ENCODE data around the gene KRT84. TPM values are rescaled to one million over a fixed set of nuclear protein-coding genes. Genes with fewer than 3 reads are reported as not detected.

Gene KRT84
- total and polyA plus RNA-seq, 9 of the 15 experiments (the other 6 are each of a cell fraction or from before 2014, with no cell fraction given), result not detected

- H3K27ac ChIP-seq (ENCODE audit: extremely low read depth, low read depth, low read length), result no peak overlapping the region
- ATAC-seq, result no peak
- peaks cover 0 to 50% of the 10 kb centered on the region in 2 experiments; a peak in 3 of 5 replicates for H3K27me3 ChIP-seq (ENCODE audit: control insufficient read depth in 2 of 2, insufficient read depth in 2 of 2, low read length in 2 of 2)
- BruUV-seq (replicated peaks), result no TSS peak
- POLR2A ChIA-PET, result interaction anchor here (0.8 kb wide), 2 partner anchors 190 to 334 kb away, joined by 3 read pairs; no protein-coding TSS in a partner anchor
- no peak for DNase-seq (ENCODE audit: extremely low read depth in 1 of 4, low spot score in 3 of 4)
- H3K4me3 ChIP-seq, result no peak overlapping the region
- in situ Hi-C loops (cut with MboI), result loop anchor here (10.0 kb wide), 1 partner anchor 758 kb away; the partner anchor contains the start of genes CSAD and ZNF740
- H3K4me1 ChIP-seq (replicated peaks in 1 of 2; ENCODE audit: control insufficient read depth in 2 of 2, insufficient read depth in 2 of 2, low read length in 2 of 2), result no peaks in the 10 kb centered on the region
- CTCF ChIA-PET (ENCODE audit: low intra/inter-chr PET ratio), result no interaction called here
- H3K9ac ChIP-seq (ENCODE audit: insufficient read depth in 1 of 2, low read depth in 2 of 2, low read length in 2 of 2), result no peak overlapping the region
- no peak for FAIRE-seq
- H2AFZ ChIP-seq (ENCODE audit: low read depth, low read length), result no peak overlapping the region
- H4K20me1 ChIP-seq (replicated peaks; ENCODE audit: control insufficient read depth, insufficient read depth, low read length), result 0 out of 2 replicates have a peak, but pooled peaks cover 2% of the 10 kb centered on the region
- intact Hi-C loops (cut with micrococcal nuclease), result no loop called here
- 0% methylated on average over 1 of the region's 1 CpG for WGBS (ENCODE audit: insufficient coverage, low coverage, missing lambda C conversion rate)
- TF ChIP-seq TAF15 (IDR thresholded peaks at IDR 0.05; ENCODE audit: low read depth, low read length) (no peak), YY1 (IDR thresholded peaks at IDR 0.05; ENCODE audit: borderline replicate concordance in 1 of 3, control insufficient read depth in 1 of 3, extremely low read depth in 1 of 3, insufficient read depth in 3 of 3, insufficient read length in 1 of 3, insufficient replicate concordance in 2 of 3, low read depth in 1 of 3, low read length in 2 of 3) (no peak)
- no peaks in the 10 kb centered on the region for H3K36me3 ChIP-seq (ENCODE audit: control insufficient read depth, insufficient read depth, low read length)
- no peaks in the 10 kb centered on the region for H3K9me3 ChIP-seq (replicated peaks; ENCODE audit: control insufficient read depth, insufficient read depth, low read depth, low read length)
- H3K4me2 ChIP-seq (ENCODE audit: insufficient read depth, low read length), result no peak overlapping the region
- no peaks in the 10 kb centered on the region for H3K9me1 ChIP-seq (ENCODE audit: control insufficient read depth, insufficient read depth, low read length)
- H3K79me2 ChIP-seq (ENCODE audit: control insufficient read depth, insufficient read depth, low read length), result no peaks in the 10 kb centered on the region
Observed at GRCh38 chr12:52427083-52427482, 41.6 kb upstream of the KRT84 start.

GRCh38 chr12:52426034-52426433, 40.6 kb upstream of the KRT84 start:
- WGBS (ENCODE audit: insufficient coverage, low coverage, missing lambda C conversion rate), result 2% methylated on average over 2 of the region's 2 CpGs
- ATAC-seq, result no peak
- peaks cover 0 to 45% of the 10 kb centered on the region in 2 experiments; a peak in 3 of 5 replicates for H3K27me3 ChIP-seq (ENCODE audit: control insufficient read depth in 2 of 2, insufficient read depth in 2 of 2, low read length in 2 of 2)
- H3K36me3 ChIP-seq (ENCODE audit: control insufficient read depth, insufficient read depth, low read length), result no peaks in the 10 kb centered on the region
- ChIA-PET CTCF (ENCODE audit: low intra/inter-chr PET ratio) (no interaction called here), POLR2A (interaction anchor here (1.1 kb wide), 1 partner anchor 13 kb away, joined by 4 read pairs; no protein-coding TSS in a partner anchor)
- DNase-seq (ENCODE audit: extremely low read depth in 1 of 4, low spot score in 3 of 4), result no peak
- H3K4me1 ChIP-seq (replicated peaks in 1 of 2; ENCODE audit: control insufficient read depth in 2 of 2, insufficient read depth in 2 of 2, low read length in 2 of 2), result no peaks in the 10 kb centered on the region
- no peaks in the 10 kb centered on the region; the same call in 1 of the 2 replicates for H4K20me1 ChIP-seq (replicated peaks; ENCODE audit: control insufficient read depth, insufficient read depth, low read length)
- no peak overlapping the region for H3K4me3 ChIP-seq
- H3K9me3 ChIP-seq (replicated peaks; ENCODE audit: control insufficient read depth, insufficient read depth, low read depth, low read length), result no peaks in the 10 kb centered on the region
- H3K79me2 ChIP-seq (ENCODE audit: control insufficient read depth, insufficient read depth, low read length), result no peaks in the 10 kb centered on the region
- no peak overlapping the region for H2AFZ ChIP-seq (ENCODE audit: low read depth, low read length)
- in situ Hi-C loops (cut with MboI), result loop anchor here (10.0 kb wide), 1 partner anchor 759 kb away; the partner anchor contains the start of genes CSAD and ZNF740
- H3K9ac ChIP-seq (ENCODE audit: insufficient read depth in 1 of 2, low read depth in 2 of 2, low read length in 2 of 2), result no peak overlapping the region
- no peaks in the 10 kb centered on the region for H3K9me1 ChIP-seq (ENCODE audit: control insufficient read depth, insufficient read depth, low read length)
- intact Hi-C loops (cut with micrococcal nuclease), result no loop called here
- H3K27ac ChIP-seq (ENCODE audit: extremely low read depth, low read depth, low read length), result no peak overlapping the region
- no peak for FAIRE-seq
- no peak overlapping the region for H3K4me2 ChIP-seq (ENCODE audit: insufficient read depth, low read length)
- BruUV-seq (replicated peaks), result no TSS peak
- no peak for TF ChIP-seq ZEB2 (IDR thresholded peaks at IDR 0.05)
- no peak for TF ChIP-seq BHLHE40 (IDR thresholded peaks at IDR 0.05; ENCODE audit: low read length)
- TF ChIP-seq RBFOX2 (IDR thresholded peaks at IDR 0.05; ENCODE audit: low read depth, low read length), result no peak
- no peak for TF ChIP-seq FOXJ2 (tag; IDR thresholded peaks at IDR 0.05)
- TF ChIP-seq ZNF644 (tag; IDR thresholded peaks at IDR 0.05; ENCODE audit: low read depth), result no peak
- no peak for TF ChIP-seq ARHGAP35 (IDR thresholded peaks at IDR 0.05; ENCODE audit: partially characterized antibody)
- no peak for TF ChIP-seq RBM22 (IDR thresholded peaks at IDR 0.05; ENCODE audit: low read depth, low read length, poor library complexity, severe bottlenecking)
- no peak for TF ChIP-seq ZNF316 (IDR thresholded peaks at IDR 0.05)
- no peak for TF ChIP-seq E2F5 (CRISPR knock-in tag; IDR thresholded peaks at IDR 0.05)
- TF ChIP-seq XRCC4 (IDR thresholded peaks at IDR 0.05; ENCODE audit: extremely low read depth, insufficient read depth, insufficient read length), result no peak
- no peak for TF ChIP-seq ZNF785 (CRISPR knock-in tag; IDR thresholded peaks at IDR 0.05)
- no peak for TF ChIP-seq MXI1 (IDR thresholded peaks at IDR 0.05; ENCODE audit: low read depth, low read length)
- no peak for TF ChIP-seq NRF1 (conservative IDR thresholded peaks at IDR 0.05 in 1 of 2, IDR thresholded peaks at IDR 0.05 in 1 of 2)
- no peak for TF ChIP-seq KDM2B (CRISPR knock-in tag; IDR thresholded peaks at IDR 0.05)
- no peak for TF ChIP-seq SIX5 (IDR thresholded peaks at IDR 0.05; ENCODE audit: borderline replicate concordance in 1 of 2, insufficient read depth in 1 of 2, low read depth in 1 of 2, low read length in 2 of 2)
